LNCAP (cell line): ENCODE data around the gene FOXD1.

Experiments used
- TF ChIP-seq, protein P1 (sequence below): fragments of 450-650 bp; IDR thresholded peaks from 2 replicates; pipeline ENCODE4 v1.5.1; 2017; ENCODE audit warnings: mild to moderate bottlenecking

The FOXD1 gene

DNA sequence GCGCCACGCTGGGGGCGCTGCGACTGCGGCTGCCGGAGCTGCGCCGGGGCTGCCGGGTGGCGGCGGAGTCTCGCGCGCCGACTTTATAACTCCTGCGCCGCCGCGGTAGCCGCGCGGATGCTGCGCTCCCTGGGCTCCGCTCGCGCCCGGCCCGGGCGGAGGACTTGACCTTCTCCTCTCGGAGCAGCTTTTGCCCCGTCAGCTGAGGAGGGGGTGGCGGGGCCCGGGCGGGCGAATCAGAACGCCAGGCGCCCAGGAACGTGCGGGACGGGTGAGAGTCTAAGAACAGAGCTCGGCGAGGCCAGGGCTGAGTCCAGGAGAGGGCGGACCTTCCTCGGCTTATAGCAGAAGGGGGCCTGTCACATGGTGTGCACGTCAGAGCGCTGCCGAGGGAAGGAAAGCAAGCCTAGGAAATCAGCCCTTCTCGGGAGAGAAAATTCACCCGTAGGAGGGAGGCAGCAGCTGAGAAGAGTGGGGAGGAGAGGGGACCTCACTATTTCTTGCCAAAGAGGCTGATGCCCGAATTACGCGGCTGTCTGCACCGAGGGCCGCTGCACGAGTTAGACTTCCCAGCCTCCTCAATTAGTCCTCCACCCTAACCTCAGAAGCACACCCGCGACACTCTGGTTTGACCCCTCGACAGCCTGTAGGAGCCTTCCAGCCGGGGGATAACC, at the start of gene FOXD1:
FOXD1 (minus strand) TSS at position 315 of the 674 bp plus-strand sequence. CDS start 415 bp downstream, outside the sequence.
- TF ChIP-seq, protein P1, sequence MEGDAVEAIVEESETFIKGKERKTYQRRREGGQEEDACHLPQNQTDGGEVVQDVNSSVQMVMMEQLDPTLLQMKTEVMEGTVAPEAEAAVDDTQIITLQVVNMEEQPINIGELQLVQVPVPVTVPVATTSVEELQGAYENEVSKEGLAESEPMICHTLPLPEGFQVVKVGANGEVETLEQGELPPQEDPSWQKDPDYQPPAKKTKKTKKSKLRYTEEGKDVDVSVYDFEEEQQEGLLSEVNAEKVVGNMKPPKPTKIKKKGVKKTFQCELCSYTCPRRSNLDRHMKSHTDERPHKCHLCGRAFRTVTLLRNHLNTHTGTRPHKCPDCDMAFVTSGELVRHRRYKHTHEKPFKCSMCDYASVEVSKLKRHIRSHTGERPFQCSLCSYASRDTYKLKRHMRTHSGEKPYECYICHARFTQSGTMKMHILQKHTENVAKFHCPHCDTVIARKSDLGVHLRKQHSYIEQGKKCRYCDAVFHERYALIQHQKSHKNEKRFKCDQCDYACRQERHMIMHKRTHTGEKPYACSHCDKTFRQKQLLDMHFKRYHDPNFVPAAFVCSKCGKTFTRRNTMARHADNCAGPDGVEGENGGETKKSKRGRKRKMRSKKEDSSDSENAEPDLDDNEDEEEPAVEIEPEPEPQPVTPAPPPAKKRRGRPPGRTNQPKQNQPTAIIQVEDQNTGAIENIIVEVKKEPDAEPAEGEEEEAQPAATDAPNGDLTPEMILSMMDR = no peak; the same call in 1 of the 2 replicates

DNA sequence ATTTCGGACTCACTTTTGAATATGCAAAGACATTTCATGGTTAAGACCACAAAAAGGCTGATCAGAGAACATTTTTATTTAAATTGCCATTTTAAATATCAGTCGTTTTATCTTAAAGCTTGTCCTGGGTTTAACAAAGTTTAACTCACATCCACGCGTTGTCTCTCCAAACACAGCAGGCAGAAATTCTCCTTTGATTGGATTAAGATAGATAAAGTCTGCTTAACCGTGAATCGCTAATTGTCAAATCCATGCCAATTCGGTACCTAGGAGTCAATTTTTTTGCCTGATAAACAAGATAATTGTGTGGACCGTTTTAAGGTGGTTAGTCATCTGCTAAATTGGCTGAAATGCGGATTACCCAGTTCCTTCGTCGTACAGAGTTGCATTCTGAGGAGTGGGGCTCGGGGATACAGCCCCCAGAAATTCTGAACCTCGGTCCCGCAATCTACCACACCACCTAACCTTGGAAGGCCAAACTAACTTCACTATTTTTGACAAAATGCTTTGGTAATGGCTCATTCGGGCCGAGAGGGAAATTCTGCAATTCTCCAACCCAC, 49.0 kb upstream of the FOXD1 start:
- TF ChIP-seq, protein P1 = no peak

DNA sequence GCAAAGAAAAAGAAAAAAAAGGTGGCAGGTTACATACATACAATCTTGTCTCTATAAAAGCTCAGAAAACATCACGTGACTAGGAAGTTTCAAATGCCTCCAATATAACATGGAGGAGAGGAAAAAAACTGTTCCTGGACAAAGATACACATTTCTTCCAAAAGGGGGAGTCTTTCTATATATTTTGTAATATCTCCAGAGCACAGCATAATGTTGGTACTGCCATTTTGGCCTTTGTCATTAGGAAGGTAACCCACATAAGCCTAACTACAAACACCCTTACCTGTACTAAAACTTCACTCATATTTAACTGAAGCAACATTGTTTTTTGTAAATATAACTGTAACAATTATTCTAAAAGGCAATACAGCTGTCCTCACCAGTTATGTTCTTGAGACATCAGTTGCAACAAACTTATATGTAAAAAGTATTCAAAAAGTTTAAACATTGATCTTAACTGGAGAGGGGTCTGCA, 48.4 kb upstream of the FOXD1 start:
- TF ChIP-seq, protein P1 = peak; percentile 54

DNA sequence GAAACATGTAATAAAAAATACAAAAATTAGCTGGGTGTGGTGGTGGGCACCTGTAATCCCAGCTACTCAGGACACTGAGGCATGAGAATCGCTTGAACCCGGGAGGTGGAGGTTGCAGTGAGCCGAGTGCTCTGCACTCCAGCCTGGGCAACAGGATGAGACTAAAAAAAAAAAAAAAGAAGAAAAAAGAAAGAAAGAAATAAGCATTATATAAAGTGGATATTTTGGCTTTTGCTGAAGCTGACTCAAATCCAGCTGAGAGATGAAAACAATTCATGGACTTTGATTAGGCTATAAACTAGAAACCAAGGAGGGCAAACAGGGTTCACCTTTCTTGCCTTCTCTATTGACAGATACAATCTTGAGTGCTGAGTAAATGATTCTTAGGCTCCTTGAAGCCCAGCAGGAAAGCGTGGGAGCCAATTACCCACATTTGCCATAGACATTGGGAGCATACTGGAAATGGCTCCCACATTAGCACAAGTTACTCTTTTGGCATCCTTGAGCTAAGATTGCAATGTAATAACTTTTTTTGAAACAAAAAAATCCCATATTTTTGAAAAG, 47.3 kb upstream of the FOXD1 start:
- TF ChIP-seq, protein P1 = no peak

DNA sequence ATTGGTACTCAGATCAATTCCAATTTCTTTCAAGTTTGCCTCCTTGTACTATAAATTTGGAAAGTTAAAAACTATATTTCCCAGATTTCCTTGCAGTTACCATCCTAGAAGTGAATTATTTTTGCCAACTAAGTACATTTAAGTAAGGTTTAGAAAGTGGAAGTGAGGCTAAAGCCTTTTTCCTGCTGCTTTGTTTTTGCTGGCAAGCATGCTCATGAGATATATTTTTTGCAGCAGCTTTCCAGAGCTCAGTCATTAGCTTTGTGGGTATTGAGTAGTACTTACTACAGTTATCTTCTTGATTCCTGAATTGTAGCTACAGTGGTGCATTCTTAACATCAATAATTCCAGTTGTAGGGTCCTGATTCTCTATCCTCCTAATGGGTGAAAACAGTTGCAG, 46.1 kb upstream of the FOXD1 start:
- TF ChIP-seq, protein P1 = no peak

DNA sequence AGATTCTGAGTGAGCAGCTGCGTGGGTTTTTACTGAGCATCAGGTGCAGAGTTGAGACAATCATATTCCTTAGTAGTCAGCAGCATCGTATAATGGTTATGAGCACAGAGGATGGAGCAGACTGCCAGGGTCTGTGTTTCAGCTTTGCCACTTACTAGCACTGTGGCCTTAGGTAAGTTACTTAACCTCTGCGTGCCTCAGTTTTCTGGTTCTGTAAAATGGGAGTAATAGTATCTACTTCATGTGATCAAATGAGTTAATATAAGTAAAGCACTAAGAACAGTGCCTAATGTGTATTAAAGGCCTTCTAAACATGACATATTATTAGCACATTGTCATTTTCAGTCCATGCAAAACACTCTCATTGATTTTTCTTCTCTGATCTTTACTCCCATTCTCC, 44.8 kb upstream of the FOXD1 start:
- TF ChIP-seq, protein P1 = no peak

DNA sequence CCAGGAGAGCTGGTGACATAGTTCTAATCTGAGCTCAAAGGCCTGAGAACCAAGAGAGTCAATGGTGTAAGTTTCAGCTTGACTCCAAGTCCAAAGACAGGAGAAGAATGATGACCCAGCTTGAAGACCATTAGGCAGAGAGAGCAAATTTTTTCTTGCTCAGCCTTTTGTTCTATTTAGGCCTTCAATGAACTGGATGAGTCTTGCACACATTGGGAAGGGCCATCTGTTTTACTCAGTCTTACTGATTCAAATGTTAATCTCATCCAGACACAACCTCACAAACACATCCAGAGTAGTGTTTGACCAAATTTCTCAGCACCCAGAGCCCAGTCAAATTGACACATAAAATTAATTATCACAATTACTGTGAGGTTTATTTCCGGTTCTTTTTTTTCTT, 42.6 kb upstream of the FOXD1 start:
- TF ChIP-seq, protein P1 = no peak
